Cardiac muscle cell (in vitro differentiated cells and primary cell): ENCODE data around the gene FBXO47. TPM values are rescaled to one million over a fixed set of nuclear protein-coding genes. Genes with fewer than 3 reads are reported as not detected.

Experiments
- DNase-seq, 2 donors: peaks; one replicate each; pipeline versions ENCODE4 v3.0.0 to v3.0.0-alpha.2; 2010 to 2017; ENCODE audit warnings: low read depth in 1 of 2, low spot score in 1 of 2
- H3K27ac ChIP-seq: fragments of 200-600 bp; sonication (generic); 2 replicates; pipeline ENCODE4 v1.5.1; 2016
- H3K27me3 ChIP-seq: fragments of 200-600 bp; sonication (generic); 2 replicates; pipeline ENCODE4 v1.6.0; 2016; ENCODE audit warnings: control low read depth
- H3K36me3 ChIP-seq: fragments of 200-600 bp; sonication (generic); 2 replicates; pipeline ENCODE4 v1.5.1; 2016; ENCODE audit warnings: control low read depth
- H3K4me1 ChIP-seq: fragments of 200-600 bp; sonication (generic); 2 replicates; pipeline ENCODE4 v1.8.1; 2017; ENCODE audit warnings: low read depth, mild to moderate bottlenecking, mixed run types
- H3K4me3 ChIP-seq: fragments of 200-600 bp; sonication (generic); 2 replicates; pipeline ENCODE4 v1.5.1; 2016; ENCODE audit warnings: mild to moderate bottlenecking
- H3K9me3 ChIP-seq: fragments of 200-600 bp; sonication (generic); 2 replicates; pipeline ENCODE4 v1.5.1; 2017; ENCODE audit warnings: low read depth, mild to moderate bottlenecking, control low read depth
- polyA plus RNA-seq: library from polyadenylated mRNA; unstranded; fragments of >200 nt; fragmentation: Nextera tagmentation; extraction: Ambion mirVana; gene quantifications from 2 replicates; pipeline ENCODE4 v1.2.1, GENCODE V29; 2016
- total RNA-seq: library from RNA; depleted of rRNA; stranded (reverse); fragments of >200 nt; gene quantifications from 2 replicates; pipeline ENCODE4 v1.2.3, GENCODE V29; 2016
- TF ChIP-seq, protein P1 (sequence below): IDR thresholded peaks from 2 replicates; pipeline ENCODE4 v1.5.1; 2012; ENCODE audit warnings: low read depth, mild to moderate bottlenecking, low read length

The FBXO47 gene
- total and polyA plus RNA-seq, 2 experiments from 2014 or later: not detected

- TF ChIP-seq, protein P1, sequence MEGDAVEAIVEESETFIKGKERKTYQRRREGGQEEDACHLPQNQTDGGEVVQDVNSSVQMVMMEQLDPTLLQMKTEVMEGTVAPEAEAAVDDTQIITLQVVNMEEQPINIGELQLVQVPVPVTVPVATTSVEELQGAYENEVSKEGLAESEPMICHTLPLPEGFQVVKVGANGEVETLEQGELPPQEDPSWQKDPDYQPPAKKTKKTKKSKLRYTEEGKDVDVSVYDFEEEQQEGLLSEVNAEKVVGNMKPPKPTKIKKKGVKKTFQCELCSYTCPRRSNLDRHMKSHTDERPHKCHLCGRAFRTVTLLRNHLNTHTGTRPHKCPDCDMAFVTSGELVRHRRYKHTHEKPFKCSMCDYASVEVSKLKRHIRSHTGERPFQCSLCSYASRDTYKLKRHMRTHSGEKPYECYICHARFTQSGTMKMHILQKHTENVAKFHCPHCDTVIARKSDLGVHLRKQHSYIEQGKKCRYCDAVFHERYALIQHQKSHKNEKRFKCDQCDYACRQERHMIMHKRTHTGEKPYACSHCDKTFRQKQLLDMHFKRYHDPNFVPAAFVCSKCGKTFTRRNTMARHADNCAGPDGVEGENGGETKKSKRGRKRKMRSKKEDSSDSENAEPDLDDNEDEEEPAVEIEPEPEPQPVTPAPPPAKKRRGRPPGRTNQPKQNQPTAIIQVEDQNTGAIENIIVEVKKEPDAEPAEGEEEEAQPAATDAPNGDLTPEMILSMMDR: no peak
- H3K4me1 ChIP-seq: no peaks in the 10 kb centered on the region
- no peaks in the 10 kb centered on the region for H3K36me3 ChIP-seq
- H3K27me3 ChIP-seq: peaks cover 8% of the 10 kb centered on the region
- no peaks in the 10 kb centered on the region for H3K9me3 ChIP-seq
- peak in 1 of 2 donors; percentile 75 for DNase-seq
- no peak overlapping the region for H3K4me3 ChIP-seq
- H3K27ac ChIP-seq: no peak overlapping the region
Observed at GRCh38 chr17:39014044-39014794, 47.0 kb upstream of the FBXO47 start.

- Histone ChIP-seq H3K4me3 (no peak overlapping the region), H3K36me3 (no peaks in the 10 kb centered on the region), H3K4me1 (no peaks in the 10 kb centered on the region), H3K9me3 (no peaks in the 10 kb centered on the region), H3K27me3 (peaks cover 8% of the 10 kb centered on the region), H3K27ac (no peak overlapping the region)
- DNase-seq: no peak
- TF ChIP-seq, protein P1: no peak
Observed at GRCh38 chr17:39012725-39013124, 45.5 kb upstream of the FBXO47 start.

- TF ChIP-seq, protein P1: no peak
Observed at GRCh38 chr17:39011907-39012468, 44.8 kb upstream of the FBXO47 start.

DNA sequence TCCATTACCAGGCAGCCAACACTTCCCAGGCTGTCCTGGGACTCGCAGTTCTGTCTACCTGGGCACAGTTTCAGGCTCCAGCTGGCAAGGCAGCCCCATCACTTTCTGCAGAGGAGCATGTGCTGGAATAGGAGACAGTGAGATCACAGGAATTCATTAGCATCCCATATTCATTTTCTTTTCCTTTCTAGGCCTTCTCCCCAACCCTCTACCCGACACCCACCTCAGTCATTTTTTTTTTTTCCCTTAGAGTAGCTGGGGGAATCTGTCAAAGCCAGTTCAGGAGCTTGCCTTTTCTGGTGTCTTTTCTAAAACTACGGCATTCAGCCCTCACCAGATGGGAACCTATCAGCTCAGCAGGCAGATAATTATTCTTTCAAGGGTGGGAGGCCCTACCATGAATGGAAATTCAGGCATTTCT, 42.4 kb upstream of the FBXO47 start:
- DNase-seq: no peak
- Histone ChIP-seq H3K9me3 (no peaks in the 10 kb centered on the region), H3K4me1 (no peaks in the 10 kb centered on the region), H3K36me3 (no peaks in the 10 kb centered on the region), H3K4me3 (no peak overlapping the region), H3K27me3 (peaks cover 8% of the 10 kb centered on the region), H3K27ac (no peak overlapping the region)
- TF ChIP-seq, protein P1: no peak

More at GRCh38 chr17:39011907-39012468, 44.8 kb upstream of the FBXO47 start:
- Histone ChIP-seq H3K27me3 (peaks cover 8% of the 10 kb centered on the region), H3K9me3 (no peaks in the 10 kb centered on the region), H3K36me3 (no peaks in the 10 kb centered on the region), H3K27ac (no peak overlapping the region), H3K4me3 (no peak overlapping the region), H3K4me1 (no peaks in the 10 kb centered on the region)
- DNase-seq: no peak

GRCh38 chr17:39008633-39009032, 41.4 kb upstream of the FBXO47 start:
- no peaks in the 10 kb centered on the region for H3K4me1 ChIP-seq
- H3K9me3 ChIP-seq: no peaks in the 10 kb centered on the region
- H3K27me3 ChIP-seq: peaks cover 8% of the 10 kb centered on the region
- no peak for DNase-seq
- H3K27ac ChIP-seq: no peak overlapping the region
- TF ChIP-seq, protein P1: no peak
- H3K4me3 ChIP-seq: no peak overlapping the region
- H3K36me3 ChIP-seq: no peaks in the 10 kb centered on the region
